Central memory CD8-positive, alpha-beta T cell (primary cell): ENCODE measurements around the gene COQ8A.
A peak's percentile ranks its signal among the peaks of the same experiment; 100 is the strongest.

Experiments used
- ATAC-seq: fragments of 150-1000 bp; cut with Tn5 transposase; replicated peaks from 2 replicates; pipeline ENCODE4 v1.10.0; 2022; ENCODE audit warnings: mild to moderate bottlenecking, moderate FRiP score, moderate number of reproducible peaks; ENCODE audit not compliant: poor library complexity, severe bottlenecking; ENCODE audit errors: extremely low read depth
- DNase-seq, 2 donors: peaks; one replicate each; pipeline ENCODE4 v3.0.0; 2021; ENCODE audit warnings: low spot score in 2 of 2
- H3K27ac Mint-ChIP-seq: one replicate; pipeline ENCODE4 v1.8.0; 2022; ENCODE audit warnings: low read depth, mild to moderate bottlenecking, moderate library complexity, mixed read lengths
- H3K27me3 Mint-ChIP-seq: one replicate; pipeline ENCODE4 v1.8.0; 2022; ENCODE audit warnings: mixed read lengths
- H3K36me3 Mint-ChIP-seq: one replicate; pipeline ENCODE4 v1.8.0; 2022; ENCODE audit warnings: mild to moderate bottlenecking, moderate library complexity, mixed read lengths; ENCODE audit not compliant: insufficient read depth
- H3K4me1 Mint-ChIP-seq: one replicate; pipeline ENCODE4 v1.8.0; 2022; ENCODE audit warnings: mixed read lengths
- H3K4me3 Mint-ChIP-seq: one replicate; pipeline ENCODE4 v1.8.0; 2022; ENCODE audit warnings: mild to moderate bottlenecking, moderate library complexity, mixed read lengths
- H3K9me3 Mint-ChIP-seq: one replicate; pipeline ENCODE4 v1.8.0; 2022; ENCODE audit warnings: mixed read lengths

COQ8A gene

DNA sequence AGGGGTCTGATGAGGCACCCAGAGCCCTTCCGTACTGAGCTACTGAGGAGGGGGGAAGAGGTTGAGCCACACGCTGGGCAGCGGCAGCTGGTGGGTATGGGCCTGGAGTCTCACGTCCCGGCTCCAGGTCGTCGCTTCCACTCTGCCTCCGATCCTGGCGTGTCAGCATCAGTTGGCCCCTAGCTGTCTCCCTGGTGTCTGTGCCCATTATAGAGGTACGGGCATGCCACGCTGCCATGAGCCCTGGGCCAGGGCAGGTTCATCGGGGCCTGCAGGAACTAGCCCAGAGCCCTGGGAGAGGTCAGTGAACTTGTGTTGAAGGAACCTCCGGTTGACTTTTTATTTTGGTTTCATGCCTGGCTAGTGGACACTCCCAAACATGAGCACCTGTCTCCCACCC, 18.2 kb downstream of the COQ8A start:
- no peak for DNase-seq
- Mint-ChIP-seq H3K4me1 (peaks cover 37% of the 10 kb centered on the region), H3K27me3 (no peaks in the 10 kb centered on the region)

DNA sequence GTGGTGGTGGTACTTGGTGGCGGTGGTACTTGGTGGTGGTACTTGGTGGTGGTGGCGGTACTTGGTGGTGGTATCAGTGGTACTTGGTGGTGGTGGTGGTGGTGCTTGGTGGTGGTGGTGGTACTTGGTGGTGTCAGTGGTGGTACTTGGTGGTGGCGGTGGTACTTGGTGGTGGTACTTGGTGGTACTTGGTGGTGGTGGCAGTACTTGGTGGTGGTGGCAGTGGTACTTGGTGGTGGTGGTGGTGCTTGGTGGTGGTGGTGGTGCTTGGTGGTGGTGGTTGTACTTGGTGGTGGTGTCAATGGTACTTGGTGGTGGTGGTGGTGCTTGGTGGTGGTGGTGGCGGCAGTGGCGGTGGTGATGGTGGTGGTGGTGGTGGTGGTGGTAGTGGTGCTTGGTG, 20.2 kb downstream of the COQ8A start:
- no peaks in the 10 kb centered on the region for H3K27me3 Mint-ChIP-seq
- peaks cover 13% of the 10 kb centered on the region for H3K9me3 Mint-ChIP-seq
- peaks cover 34% of the 10 kb centered on the region for H3K4me1 Mint-ChIP-seq
- no peak overlapping the region for H3K4me3 Mint-ChIP-seq
- ATAC-seq: no peak
- no peak for DNase-seq
- peaks cover 7% of the 10 kb centered on the region for H3K36me3 Mint-ChIP-seq
- no peak overlapping the region for H3K27ac Mint-ChIP-seq

More for the DNA sequence above, 18.2 kb downstream of the COQ8A start:
- peak overlapping the region; percentile 61 for H3K27ac Mint-ChIP-seq
- no peak for ATAC-seq
- H3K4me3 Mint-ChIP-seq: no peak overlapping the region
- peaks cover 13% of the 10 kb centered on the region for H3K9me3 Mint-ChIP-seq
- peaks cover 5% of the 10 kb centered on the region for H3K36me3 Mint-ChIP-seq

DNA sequence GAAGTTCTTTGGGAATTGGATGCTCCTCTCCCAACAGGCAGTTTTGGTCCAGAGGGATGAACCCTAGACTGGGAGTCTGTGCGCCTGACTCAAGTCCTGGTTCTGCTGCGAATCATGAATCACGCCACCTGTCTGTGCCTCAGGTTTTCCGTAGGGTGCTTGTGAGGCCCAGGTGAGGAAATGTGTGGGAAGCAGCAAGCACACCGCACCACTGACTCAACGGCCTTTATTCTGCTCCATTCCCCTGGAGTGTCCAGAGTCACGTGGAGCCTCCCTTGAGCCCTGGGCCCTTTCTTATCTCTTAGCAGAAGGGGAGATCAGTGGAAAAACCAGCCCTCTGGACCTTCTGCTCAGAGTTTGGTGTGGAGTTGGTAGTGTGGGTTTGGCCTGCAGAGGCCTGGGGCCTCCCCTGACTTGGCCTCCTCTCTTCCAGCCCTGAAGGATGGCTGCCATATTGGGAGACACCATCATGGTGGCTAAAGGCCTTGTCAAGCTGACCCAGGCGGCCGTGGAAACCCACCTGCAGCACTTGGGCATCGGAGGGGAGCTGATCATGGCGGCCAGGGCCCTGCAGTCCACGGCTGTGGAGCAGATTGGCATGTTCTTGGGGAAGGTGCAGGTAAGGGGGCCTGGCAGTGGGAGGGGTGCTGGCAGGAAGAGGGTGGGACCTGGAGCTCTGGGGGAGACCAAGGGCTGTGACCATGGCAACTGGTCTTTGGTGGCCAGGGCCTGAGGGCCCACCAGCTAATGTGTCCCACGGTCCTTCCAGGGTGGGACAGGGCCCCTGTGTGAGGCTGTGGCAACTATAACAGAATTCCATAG, 21.1 kb downstream of the COQ8A start:
- Mint-ChIP-seq H3K4me1 (peaks cover 34% of the 10 kb centered on the region), H3K9me3 (peaks cover 8% of the 10 kb centered on the region), H3K4me3 (no peak overlapping the region), H3K36me3 (peaks cover 7% of the 10 kb centered on the region), H3K27ac (no peak overlapping the region), H3K27me3 (no peaks in the 10 kb centered on the region)
- DNase-seq (no peak), ATAC-seq (no peak)

DNA sequence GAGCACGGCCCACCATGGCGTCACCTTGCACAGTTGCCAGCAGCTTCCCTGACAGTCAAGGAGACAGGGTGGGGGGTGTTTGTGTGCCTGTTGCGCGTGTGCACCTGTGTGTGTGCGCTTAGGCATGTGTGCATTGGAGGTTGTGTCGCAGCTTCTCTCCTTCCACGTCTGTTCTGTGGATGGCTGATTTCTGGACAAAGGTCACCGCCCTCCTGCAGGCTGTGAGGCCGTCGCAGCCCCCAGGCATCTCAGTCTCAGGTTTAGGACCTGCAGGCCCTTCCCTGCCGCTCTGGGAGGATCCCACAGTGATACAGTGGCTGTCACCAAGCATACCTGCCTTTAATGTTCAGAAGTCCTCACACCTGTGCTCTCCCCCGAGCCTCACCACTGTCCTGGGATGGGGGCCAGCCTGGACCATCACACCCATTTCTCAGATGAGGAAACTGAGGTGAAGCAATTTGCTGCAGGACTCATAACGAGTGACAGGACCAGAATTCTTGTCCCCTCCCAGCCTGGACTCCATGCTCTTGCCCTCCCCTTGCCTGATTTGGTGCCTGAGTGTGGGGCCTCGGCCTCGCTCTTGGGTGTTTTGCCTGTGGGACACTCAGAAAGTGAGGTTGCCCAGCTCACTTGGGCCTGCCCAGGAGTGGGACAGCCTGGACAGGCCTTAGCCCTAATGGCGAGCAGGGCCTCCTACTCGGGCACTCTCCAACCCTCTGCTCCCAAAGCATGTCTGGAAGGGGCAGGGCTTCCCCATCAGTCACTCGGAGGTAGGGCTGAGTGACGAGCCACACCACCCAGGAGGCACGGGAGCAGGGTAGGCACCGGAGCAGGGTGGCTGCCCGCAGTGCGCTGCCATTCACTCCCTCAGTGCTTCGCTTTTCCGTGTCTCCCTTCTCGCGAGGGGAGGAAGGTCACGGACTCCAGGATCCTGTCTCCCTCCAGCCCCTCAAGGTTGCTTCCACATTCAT, 22.6 kb downstream of the COQ8A start:
- Mint-ChIP-seq H3K9me3 (no peaks in the 10 kb centered on the region), H3K27ac (no peak overlapping the region), H3K4me1 (peaks cover 29% of the 10 kb centered on the region), H3K27me3 (no peaks in the 10 kb centered on the region), H3K4me3 (no peak overlapping the region), H3K36me3 (peaks cover 12% of the 10 kb centered on the region)
- no peak for DNase-seq
- ATAC-seq: no peak

DNA sequence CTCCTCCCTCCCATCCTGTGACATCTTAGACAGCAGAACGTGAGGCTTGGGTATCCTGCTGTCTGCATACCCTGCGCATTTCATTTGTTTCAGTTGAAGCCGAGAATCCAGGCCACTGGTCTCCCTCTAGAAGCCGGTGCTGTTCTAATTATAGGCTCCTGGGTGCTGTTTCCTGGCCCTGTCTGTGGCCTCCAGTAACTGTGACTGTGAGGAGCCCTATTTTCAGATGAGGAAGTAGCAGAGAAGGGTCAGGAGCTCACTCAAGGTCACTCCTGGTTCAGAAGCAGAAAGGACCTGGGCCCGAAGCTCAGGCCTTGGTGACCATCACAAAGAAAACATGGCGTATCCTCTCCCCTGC, 24.0 kb downstream of the COQ8A start:
- Mint-ChIP-seq H3K4me3 (no peak overlapping the region), H3K27me3 (no peaks in the 10 kb centered on the region), H3K36me3 (peaks cover 12% of the 10 kb centered on the region), H3K4me1 (peaks cover 16% of the 10 kb centered on the region), H3K27ac (no peak overlapping the region), H3K9me3 (no peaks in the 10 kb centered on the region)
- ATAC-seq (no peak), DNase-seq (no peak)

DNA sequence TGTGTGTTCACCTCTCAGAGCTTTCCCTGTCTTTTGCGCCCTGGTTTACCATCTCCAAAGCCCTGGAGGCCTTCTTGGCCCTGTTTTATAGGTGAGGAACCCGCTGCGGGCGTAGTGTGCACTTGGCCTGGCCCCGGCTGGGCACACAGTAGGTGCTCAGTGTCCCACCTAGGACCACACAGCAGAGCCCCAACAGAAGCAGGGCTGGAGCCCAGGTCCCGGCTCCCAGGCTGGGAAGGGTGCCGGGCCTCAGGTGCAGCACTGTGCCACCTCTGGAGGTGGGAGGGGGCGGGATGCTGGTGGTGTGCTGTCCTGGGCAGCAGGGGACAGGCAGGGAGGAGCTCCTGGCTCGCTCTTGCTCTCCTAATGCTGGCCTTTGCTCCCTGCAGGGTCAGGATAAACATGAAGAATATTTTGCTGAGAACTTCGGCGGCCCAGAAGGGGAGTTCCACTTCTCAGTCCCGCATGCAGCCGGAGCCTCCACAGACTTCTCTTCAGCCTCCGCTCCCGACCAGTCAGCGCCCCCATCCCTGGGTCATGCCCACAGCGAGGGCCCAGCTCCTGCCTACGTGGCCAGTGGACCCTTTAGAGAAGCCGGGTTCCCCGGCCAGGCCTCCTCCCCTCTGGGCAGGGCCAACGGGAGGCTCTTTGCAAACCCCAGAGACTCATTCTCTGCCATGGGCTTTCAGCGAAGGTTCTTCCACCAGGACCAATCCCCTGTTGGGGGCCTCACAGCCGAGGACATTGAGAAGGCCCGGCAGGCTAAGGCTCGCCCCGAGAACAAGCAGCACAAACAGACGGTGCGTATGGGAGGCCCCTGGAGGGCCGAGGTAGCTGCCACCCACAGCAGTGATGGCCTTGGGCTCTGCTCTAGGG, 24.8 kb downstream of the COQ8A start:
- Mint-ChIP-seq H3K36me3 (peaks cover 13% of the 10 kb centered on the region), H3K4me1 (peaks cover 8% of the 10 kb centered on the region), H3K9me3 (no peaks in the 10 kb centered on the region), H3K4me3 (no peak overlapping the region), H3K27ac (no peak overlapping the region), H3K27me3 (no peaks in the 10 kb centered on the region)
- ATAC-seq (no peak), DNase-seq (no peak)

DNA sequence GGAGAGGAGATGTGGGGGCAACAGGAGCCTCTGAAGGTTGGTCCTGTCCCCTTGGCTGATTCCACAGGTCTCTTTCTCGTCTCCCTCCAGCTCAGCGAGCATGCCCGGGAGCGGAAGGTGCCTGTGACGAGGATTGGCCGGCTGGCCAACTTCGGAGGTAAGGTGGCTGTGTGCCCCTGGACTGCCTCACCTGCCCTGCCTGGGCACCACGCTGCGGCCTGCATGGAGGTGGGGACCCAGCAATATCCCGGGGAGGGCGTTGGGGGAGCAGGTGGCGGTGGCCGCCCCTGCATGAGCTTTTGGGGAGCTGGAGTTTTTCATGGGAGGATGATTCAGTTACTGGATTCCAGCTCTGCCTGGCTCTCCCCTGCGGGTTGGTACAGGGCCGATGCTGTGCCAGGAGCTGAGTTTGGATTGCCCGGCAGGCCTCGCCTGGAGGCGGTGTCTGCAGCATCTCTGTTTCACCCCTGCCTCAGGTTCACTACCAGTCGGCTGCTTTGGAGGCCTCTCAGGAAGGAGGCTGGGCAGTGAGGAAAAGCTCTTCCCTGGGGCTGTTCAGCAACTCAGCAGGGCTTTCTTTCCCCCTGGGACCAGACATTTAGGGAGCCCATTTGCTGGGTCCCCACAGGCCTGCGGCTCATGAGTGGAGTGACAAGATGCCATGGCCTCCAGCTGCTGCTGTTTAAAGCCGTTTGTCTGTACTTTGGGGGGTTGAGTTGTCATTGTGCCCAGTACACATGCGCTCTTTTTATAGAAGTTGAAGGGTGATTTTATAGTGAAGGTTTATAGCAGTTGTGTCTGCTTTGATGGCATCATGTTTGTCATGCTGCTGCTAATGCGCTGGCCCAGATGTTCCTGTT, 25.7 kb downstream of the COQ8A start:
- no peak for DNase-seq

DNA sequence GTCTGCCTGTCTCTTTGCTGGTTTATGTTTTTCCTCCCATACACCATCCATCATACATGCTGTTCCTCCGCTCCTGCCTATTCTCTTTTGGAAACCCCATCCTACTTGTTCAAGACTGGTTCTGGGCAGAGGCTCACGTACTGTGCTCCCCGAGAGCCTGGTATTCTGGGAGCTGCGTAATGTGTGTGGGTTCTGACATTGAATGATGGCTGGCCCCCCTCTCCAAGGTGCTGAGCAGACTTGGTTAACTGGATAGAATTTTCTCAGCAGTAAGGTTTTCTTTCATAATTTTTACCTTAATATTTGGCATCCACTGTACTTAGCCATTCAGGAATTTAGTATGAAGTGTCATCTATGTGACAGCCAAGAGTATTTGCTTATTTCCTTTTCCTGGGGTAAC, 26.6 kb downstream of the COQ8A start:
- peaks cover 3% of the 10 kb centered on the region for H3K9me3 Mint-ChIP-seq

More for the DNA sequence above, 25.7 kb downstream of the COQ8A start:
- ATAC-seq: no peak
- Mint-ChIP-seq H3K27ac (no peak overlapping the region), H3K4me1 (peaks cover 8% of the 10 kb centered on the region), H3K27me3 (no peaks in the 10 kb centered on the region), H3K4me3 (no peak overlapping the region), H3K36me3 (peaks cover 13% of the 10 kb centered on the region), H3K9me3 (no peaks in the 10 kb centered on the region)

DNA sequence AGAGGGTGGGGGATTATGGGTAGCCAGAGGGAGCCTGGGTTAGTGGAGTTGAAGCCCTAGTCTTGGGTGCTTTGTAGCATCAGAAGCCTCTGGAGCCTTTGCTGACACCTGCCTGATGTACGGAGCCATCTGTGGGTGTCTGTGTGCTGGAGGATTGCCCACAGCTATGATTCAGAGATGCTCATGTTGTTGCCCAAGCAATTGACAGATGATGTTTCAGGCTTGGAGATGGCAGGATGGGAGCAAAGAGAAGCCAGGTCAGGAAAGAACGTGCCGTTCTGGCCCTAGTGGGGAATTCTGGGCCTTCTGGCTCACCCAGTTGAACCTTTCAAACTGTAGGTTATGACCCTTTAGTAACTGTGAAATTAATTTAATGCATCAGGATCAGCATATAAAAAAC, 27.6 kb downstream of the COQ8A start:
- ATAC-seq: no peak
- Mint-ChIP-seq H3K27ac (no peak overlapping the region), H3K9me3 (peaks cover 7% of the 10 kb centered on the region), H3K4me3 (no peak overlapping the region), H3K4me1 (peaks cover 14% of the 10 kb centered on the region), H3K27me3 (no peaks in the 10 kb centered on the region), H3K36me3 (peaks cover 12% of the 10 kb centered on the region)
- DNase-seq: no peak

More for the DNA sequence above, 26.6 kb downstream of the COQ8A start:
- DNase-seq: no peak
- H3K27me3 Mint-ChIP-seq: no peaks in the 10 kb centered on the region
- H3K4me3 Mint-ChIP-seq: no peak overlapping the region
- H3K4me1 Mint-ChIP-seq: peaks cover 9% of the 10 kb centered on the region
- peaks cover 13% of the 10 kb centered on the region for H3K36me3 Mint-ChIP-seq
- no peak overlapping the region for H3K27ac Mint-ChIP-seq
- ATAC-seq: no peak

DNA sequence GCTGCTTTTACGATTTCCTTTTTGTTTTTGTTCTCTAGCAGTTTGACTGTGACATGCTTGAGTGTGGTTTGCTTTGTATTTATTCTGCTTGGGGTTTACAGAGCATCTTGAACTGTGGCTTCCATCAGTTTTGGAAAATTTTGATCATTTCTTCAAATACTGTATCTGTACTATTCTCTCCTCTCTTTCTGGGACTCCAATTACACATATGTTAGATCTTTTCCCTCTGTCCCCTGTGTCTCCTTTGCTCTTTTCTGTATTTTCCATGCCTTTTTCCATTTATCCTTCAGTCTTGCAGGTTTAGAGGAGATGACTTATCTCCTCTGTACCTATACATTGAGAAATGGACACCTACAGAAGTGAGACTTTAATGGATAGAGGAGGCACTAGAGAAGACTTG, 31.7 kb downstream of the COQ8A start:
- DNase-seq (no peak), ATAC-seq (no peak)
- H3K27ac Mint-ChIP-seq: no peak overlapping the region
- peaks cover 7% of the 10 kb centered on the region for H3K9me3 Mint-ChIP-seq
- H3K4me1 Mint-ChIP-seq: peaks cover 10% of the 10 kb centered on the region
- peaks cover 9% of the 10 kb centered on the region for H3K36me3 Mint-ChIP-seq
- no peak overlapping the region for H3K4me3 Mint-ChIP-seq
- H3K27me3 Mint-ChIP-seq: no peaks in the 10 kb centered on the region

DNA sequence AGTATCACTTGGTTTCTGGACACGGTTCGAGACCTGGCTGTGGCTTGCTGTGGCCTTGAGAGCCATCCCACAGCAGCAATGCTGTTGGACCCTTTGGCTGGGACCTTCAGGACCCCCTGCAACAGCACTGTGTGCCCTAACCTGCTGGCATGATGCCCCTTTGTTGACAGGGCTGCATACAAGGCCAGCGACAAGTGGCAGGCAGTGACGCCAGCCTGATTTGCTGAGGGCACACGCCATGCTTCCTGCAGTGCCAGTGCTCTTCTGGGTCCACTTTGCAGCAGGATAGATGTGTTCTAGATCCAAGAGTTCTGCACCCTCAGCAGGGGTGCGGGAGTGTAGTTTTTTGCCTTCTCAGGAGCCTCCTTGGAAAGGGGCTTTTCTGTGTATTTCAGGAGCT, 32.8 kb downstream of the COQ8A start:
- Mint-ChIP-seq H3K36me3 (peaks cover 9% of the 10 kb centered on the region), H3K4me1 (peaks cover 6% of the 10 kb centered on the region), H3K27me3 (no peaks in the 10 kb centered on the region), H3K27ac (no peak overlapping the region), H3K4me3 (no peak overlapping the region), H3K9me3 (peaks cover 7% of the 10 kb centered on the region)
- DNase-seq (no peak), ATAC-seq (no peak)
